Measurements from ENCODE around the gene ATP7A.

The ATP7A gene

DNA sequence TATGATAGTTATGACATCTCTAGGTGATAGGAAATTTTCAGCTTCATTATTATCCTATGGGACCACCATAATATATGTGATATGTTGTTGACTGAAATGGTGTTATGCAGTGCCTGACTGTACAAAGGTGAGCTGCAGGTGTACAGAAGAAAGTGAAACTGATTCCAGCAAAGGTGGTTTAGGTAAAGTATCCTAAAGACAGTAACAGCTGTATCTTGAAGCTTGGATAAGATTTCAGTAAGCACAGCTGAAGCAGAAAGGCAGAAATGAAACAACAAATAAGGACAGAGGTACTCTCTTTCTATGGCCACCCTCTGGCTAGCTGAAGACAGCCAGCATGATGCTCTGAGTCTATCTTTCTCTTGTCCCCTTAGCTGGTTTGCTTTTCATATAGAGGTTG, 163.6 kb downstream of the ATP7A start:
- ATAC-seq = no peak
- TF ChIP-seq TCF4 (CRISPR knock-in tag; IDR thresholded peaks at IDR 0.05; ENCODE audit: borderline replicate concordance) (no peak), CSRNP3 (CRISPR knock-in tag; IDR thresholded peaks at IDR 0.05) (no peak), SNAI2 (CRISPR knock-in tag; IDR thresholded peaks at IDR 0.05) (no peak), ZFP3 (CRISPR knock-in tag; IDR thresholded peaks at IDR 0.05) (no peak), ZNF8 (CRISPR knock-in tag; IDR thresholded peaks at IDR 0.05) (no peak), ZFP30 (CRISPR knock-in tag; IDR thresholded peaks at IDR 0.05) (no peak), CREB5 (CRISPR knock-in tag; IDR thresholded peaks at IDR 0.05; ENCODE audit: low read depth) (no peak), ZC3H10 (CRISPR knock-in tag; IDR thresholded peaks at IDR 0.05) (no peak), TSHZ2 (CRISPR knock-in tag; IDR thresholded peaks at IDR 0.05) (no peak), TOX (CRISPR knock-in tag; IDR thresholded peaks at IDR 0.05; ENCODE audit: borderline replicate concordance) (no peak), ZNF565 (CRISPR knock-in tag; conservative IDR thresholded peaks at IDR 0.05; ENCODE audit: low read depth) (no peak), RARB (CRISPR knock-in tag; IDR thresholded peaks at IDR 0.05) (no peak), BACH2 (CRISPR knock-in tag; IDR thresholded peaks at IDR 0.05; ENCODE audit: borderline replicate concordance) (no peak), OSR1 (CRISPR knock-in tag; IDR thresholded peaks at IDR 0.05) (no peak), ARNTL (CRISPR knock-in tag; IDR thresholded peaks at IDR 0.05; ENCODE audit: borderline replicate concordance, low read depth) (no peak), ESRRG (CRISPR knock-in tag; IDR thresholded peaks at IDR 0.05) (no peak)
- TF ChIP-seq, protein P1, sequence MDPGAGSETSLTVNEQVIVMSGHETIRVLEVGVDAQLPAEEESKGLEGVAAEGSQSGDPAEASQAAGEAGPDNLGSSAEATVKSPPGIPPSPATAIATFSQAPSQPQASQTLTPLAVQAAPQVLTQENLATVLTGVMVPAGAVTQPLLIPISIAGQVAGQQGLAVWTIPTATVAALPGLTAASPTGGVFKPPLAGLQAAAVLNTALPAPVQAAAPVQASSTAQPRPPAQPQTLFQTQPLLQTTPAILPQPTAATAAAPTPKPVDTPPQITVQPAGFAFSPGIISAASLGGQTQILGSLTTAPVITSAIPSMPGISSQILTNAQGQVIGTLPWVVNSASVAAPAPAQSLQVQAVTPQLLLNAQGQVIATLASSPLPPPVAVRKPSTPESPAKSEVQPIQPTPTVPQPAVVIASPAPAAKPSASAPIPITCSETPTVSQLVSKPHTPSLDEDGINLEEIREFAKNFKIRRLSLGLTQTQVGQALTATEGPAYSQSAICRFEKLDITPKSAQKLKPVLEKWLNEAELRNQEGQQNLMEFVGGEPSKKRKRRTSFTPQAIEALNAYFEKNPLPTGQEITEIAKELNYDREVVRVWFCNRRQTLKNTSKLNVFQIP (CRISPR knock-in tag; IDR thresholded peaks at IDR 0.05; ENCODE audit: borderline replicate concordance, low read depth) = no peak

DNA sequence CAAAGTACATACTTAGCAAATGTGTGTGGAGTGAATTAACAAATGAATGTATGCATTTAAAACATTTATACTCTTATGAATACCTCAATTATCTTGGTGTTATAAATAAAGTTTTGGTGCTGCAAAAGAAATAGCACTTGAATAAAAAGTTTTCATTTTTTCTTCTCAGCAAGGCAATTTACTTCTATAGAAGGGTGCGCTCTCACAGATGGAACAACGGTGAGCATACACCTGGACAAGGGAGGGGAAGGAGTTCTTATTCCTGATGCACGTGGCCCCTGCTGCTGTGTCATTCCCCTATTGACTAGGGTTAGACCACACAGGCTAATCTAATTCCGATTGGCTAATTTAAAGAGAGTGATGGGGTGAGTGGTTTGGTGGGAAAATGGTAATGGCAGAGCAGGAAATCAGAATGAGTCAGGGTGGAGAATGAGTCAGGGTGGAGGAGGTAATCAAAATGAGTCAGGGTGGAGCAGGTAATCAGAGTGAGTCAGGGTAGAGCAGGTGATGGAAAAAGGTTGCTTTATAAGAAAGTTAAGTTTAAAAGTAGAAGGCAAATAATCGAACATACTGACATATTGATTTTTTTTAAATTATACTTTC, 165.4 kb downstream of the ATP7A start:
- ATAC-seq = no peak

More for the DNA sequence above, 165.4 kb downstream of the ATP7A start:
- TF ChIP-seq ZFP30 (CRISPR knock-in tag; IDR thresholded peaks at IDR 0.05) (no peak), TOX (CRISPR knock-in tag; IDR thresholded peaks at IDR 0.05; ENCODE audit: borderline replicate concordance) (no peak), ESRRG (CRISPR knock-in tag; IDR thresholded peaks at IDR 0.05) (no peak), CREB5 (CRISPR knock-in tag; IDR thresholded peaks at IDR 0.05; ENCODE audit: low read depth) (no peak), TSHZ2 (CRISPR knock-in tag; IDR thresholded peaks at IDR 0.05) (no peak), SNAI2 (CRISPR knock-in tag; IDR thresholded peaks at IDR 0.05) (no peak), ZNF70 (CRISPR knock-in tag; IDR thresholded peaks at IDR 0.05) (no peak), ZNF8 (CRISPR knock-in tag; IDR thresholded peaks at IDR 0.05) (no peak), GLIS3 (CRISPR knock-in tag; IDR thresholded peaks at IDR 0.05) (no peak), ZC3H10 (CRISPR knock-in tag; IDR thresholded peaks at IDR 0.05) (no peak)
- TF ChIP-seq, protein P2, sequence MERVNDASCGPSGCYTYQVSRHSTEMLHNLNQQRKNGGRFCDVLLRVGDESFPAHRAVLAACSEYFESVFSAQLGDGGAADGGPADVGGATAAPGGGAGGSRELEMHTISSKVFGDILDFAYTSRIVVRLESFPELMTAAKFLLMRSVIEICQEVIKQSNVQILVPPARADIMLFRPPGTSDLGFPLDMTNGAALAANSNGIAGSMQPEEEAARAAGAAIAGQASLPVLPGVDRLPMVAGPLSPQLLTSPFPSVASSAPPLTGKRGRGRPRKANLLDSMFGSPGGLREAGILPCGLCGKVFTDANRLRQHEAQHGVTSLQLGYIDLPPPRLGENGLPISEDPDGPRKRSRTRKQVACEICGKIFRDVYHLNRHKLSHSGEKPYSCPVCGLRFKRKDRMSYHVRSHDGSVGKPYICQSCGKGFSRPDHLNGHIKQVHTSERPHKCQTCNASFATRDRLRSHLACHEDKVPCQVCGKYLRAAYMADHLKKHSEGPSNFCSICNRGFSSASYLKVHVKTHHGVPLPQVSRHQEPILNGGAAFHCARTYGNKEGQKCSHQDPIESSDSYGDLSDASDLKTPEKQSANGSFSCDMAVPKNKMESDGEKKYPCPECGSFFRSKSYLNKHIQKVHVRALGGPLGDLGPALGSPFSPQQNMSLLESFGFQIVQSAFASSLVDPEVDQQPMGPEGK (CRISPR knock-in tag; IDR thresholded peaks at IDR 0.05; ENCODE audit: borderline replicate concordance) = no peak
